Fibroblast of lung (primary cell): ENCODE measurements around the gene GMPS.

Experiments
- CTCF ChIP-seq, 2 donors: IDR thresholded peaks in 1 of 2; conservative IDR thresholded peaks in 1 of 2; 1 replicate in 1 of 2; 2 replicates in 1 of 2; pipeline ENCODE4 v1.5.1; 2011 to 2012; ENCODE audit warnings: low read length in 2 of 2, control low read depth in 1 of 2, inconsistent platforms in 1 of 2, low read depth in 1 of 2, mild to moderate bottlenecking in 1 of 2
- EZH2 ChIP-seq: IDR thresholded peaks from 2 replicates; pipeline ENCODE4 v1.5.1; 2012; ENCODE audit warnings: low read length, control low read depth, mild to moderate bottlenecking; ENCODE audit errors: missing control alignments

- TF ChIP-seq CTCF (conservative IDR thresholded peaks at IDR 0.05 in 1 of 2, IDR thresholded peaks at IDR 0.05 in 1 of 2; ENCODE audit: low read depth in 1 of 2, low read length in 2 of 2) (no peak), EZH2 (no peak)
Measured at GRCh38 chr3:155970398-155970797, 99.9 kb downstream of the GMPS start.
